CD4-positive, alpha-beta T cell treated with Interleukin-12 subunit alpha and Interleukin-12 subunit beta, for 1 hour (primary cell): ENCODE results near the gene ZBTB20.

Experiments
- DNase-seq: peaks from one replicate; pipeline ENCODE4 v3.0.0-alpha.2; 2020

Gene ZBTB20

GRCh38 chr3:114903213-114903612 is 243.9 kb downstream of the ZBTB20 start:
- DNase-seq, result no peak

GRCh38 chr3:114902691-114903101 is 244.4 kb downstream of the ZBTB20 start:
- DNase-seq, result no peak

- no peak for DNase-seq
Observed at GRCh38 chr3:114900908-114901307, 246.2 kb downstream of the ZBTB20 start.

GRCh38 chr3:114899186-114899931 is 247.7 kb downstream of the ZBTB20 start:
- DNase-seq, result no peak

GRCh38 chr3:114896978-114897377 is 250.1 kb downstream of the ZBTB20 start:
- DNase-seq, result no peak

- no peak for DNase-seq
Observed at GRCh38 chr3:114893361-114893760, 253.7 kb downstream of the ZBTB20 start.

- no peak for DNase-seq
Observed at GRCh38 chr3:114892880-114893279, 254.2 kb downstream of the ZBTB20 start.

GRCh38 chr3:114892131-114892879 is 254.8 kb downstream of the ZBTB20 start:
- DNase-seq, result no peak

- DNase-seq, result no peak
Observed at GRCh38 chr3:114887806-114888205, 259.3 kb downstream of the ZBTB20 start.

- no peak for DNase-seq
Observed at GRCh38 chr3:114886905-114887304, 260.2 kb downstream of the ZBTB20 start.

GRCh38 chr3:114884213-114884923 is 262.7 kb downstream of the ZBTB20 start:
- DNase-seq, result no peak

- no peak for DNase-seq
Observed at GRCh38 chr3:114880078-114880477, 267.0 kb downstream of the ZBTB20 start.

- no peak for DNase-seq
Observed at GRCh38 chr3:114879059-114880031, 267.7 kb downstream of the ZBTB20 start.

GRCh38 chr3:114878114-114878839 is 268.8 kb downstream of the ZBTB20 start:
- no peak for DNase-seq

GRCh38 chr3:114877378-114878113 is 269.5 kb downstream of the ZBTB20 start:
- DNase-seq, result no peak

- DNase-seq, result no peak
Observed at GRCh38 chr3:114874522-114874971, 272.5 kb downstream of the ZBTB20 start.

- DNase-seq, result no peak
Observed at GRCh38 chr3:114873591-114873990, 273.5 kb downstream of the ZBTB20 start.

- no peak for DNase-seq
Observed at GRCh38 chr3:114872588-114872987, 274.5 kb downstream of the ZBTB20 start.

GRCh38 chr3:114872050-114872449 is 275.0 kb downstream of the ZBTB20 start:
- no peak for DNase-seq

- DNase-seq, result no peak
Observed at GRCh38 chr3:114867835-114868503, 279.1 kb downstream of the ZBTB20 start.
